Measurements from ENCODE around the gene DEAF1. TPM values are rescaled to one million over a fixed set of nuclear protein-coding genes. Genes with fewer than 3 reads are reported as not detected.
"Not testable (repeated sequence)": the region's sequence is repeated elsewhere in the genome, so short reads cannot be mapped to it uniquely, and the experiment has no call there.

DEAF1 gene
- total and polyA plus RNA-seq, 2 of the 13 experiments (the other 11 are each of a cell fraction or from before 2014, with no cell fraction given) = 22.3 to 29.6 TPM

DNA sequence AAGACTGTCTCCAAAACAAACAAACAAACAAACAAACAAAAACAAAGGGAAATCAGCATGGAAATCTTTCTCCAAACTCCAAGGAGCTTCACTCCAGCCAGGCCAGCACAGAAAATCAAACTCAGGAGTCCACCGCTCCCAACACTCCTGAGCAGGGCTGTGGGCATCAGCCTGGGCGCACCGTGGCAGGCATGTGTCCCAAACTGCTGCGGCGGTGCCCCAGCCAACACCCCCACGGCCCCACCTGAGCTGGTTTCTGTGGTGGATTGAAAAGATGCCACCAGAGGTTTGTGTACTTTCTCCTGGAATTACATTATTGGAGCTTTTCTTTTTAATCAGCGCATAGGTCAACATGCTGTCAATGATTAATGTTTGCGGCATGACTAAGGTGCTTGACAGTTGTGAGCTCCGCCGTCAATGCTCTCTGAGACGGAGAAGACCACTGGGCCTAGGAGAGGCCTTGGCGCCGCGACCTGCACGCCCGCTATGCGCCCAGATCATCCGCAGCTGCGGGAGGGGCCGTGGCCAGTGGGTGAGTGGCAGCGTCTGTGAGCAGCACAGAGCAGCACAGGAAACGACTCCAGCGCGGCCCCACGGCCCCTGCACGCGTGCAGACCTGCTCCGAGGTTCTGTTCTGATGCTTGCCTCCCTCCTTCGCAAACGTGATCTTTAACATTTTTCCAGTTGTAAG, 39.8 kb downstream of the DEAF1 start (continued):
- TF ChIP-seq, protein P1, sequence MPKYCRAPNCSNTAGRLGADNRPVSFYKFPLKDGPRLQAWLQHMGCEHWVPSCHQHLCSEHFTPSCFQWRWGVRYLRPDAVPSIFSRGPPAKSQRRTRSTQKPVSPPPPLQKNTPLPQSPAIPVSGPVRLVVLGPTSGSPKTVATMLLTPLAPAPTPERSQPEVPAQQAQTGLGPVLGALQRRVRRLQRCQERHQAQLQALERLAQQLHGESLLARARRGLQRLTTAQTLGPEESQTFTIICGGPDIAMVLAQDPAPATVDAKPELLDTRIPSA (CRISPR knock-in tag; IDR thresholded peaks at IDR 0.05; ENCODE audit: borderline replicate concordance) = no peak
- TF ChIP-seq ZNF292 (CRISPR knock-in tag; IDR thresholded peaks at IDR 0.05; ENCODE audit: borderline replicate concordance, low read depth) = no peak
- TF ChIP-seq, protein P2, sequence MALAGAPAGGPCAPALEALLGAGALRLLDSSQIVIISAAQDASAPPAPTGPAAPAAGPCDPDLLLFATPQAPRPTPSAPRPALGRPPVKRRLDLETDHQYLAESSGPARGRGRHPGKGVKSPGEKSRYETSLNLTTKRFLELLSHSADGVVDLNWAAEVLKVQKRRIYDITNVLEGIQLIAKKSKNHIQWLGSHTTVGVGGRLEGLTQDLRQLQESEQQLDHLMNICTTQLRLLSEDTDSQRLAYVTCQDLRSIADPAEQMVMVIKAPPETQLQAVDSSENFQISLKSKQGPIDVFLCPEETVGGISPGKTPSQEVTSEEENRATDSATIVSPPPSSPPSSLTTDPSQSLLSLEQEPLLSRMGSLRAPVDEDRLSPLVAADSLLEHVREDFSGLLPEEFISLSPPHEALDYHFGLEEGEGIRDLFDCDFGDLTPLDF (CRISPR knock-in tag; IDR thresholded peaks at IDR 0.05) = no peak
- TF ChIP-seq ISX (CRISPR knock-in tag; conservative IDR thresholded peaks at IDR 0.05) = no peak

DNA sequence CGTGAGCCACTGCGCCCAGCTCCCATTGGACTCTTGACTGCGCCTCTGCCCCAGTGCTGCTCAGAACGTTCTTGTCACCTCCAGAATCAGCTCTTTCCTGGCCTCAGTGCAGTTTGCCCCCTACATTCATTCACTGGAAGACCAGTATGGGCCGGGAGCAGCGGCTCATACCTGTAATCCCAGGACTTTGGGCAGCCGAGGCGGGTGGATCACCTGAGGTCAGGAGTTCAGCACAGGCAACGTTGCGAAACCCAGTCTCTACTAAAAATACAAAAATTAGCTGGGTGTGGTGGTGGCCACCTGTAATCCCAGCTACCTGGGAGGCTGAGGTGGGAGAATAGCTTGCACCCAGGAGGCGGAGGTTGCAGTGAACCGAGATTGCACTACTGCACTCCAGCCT, 40.6 kb downstream of the DEAF1 start:
- intact Hi-C loops (cut with micrococcal nuclease; ENCODE audit: unreplicated experiment) = loop anchor here (10.0 kb wide), 1 partner anchor 50 kb away; the partner anchor contains the start of gene EPS8L2
- BruUV-seq (replicated peaks); FAIRE-seq; in situ Hi-C loops (cut with HindIII; ENCODE audit: extremely low pct_ligation_motif_present, low pct_unique_long_range_greater_than_20kb); H3K9ac ChIP-seq (ENCODE audit: insufficient read depth, low read depth, low read length); H3K79me2 ChIP-seq (ENCODE audit: insufficient read depth, low read length); H3K27me3 ChIP-seq (ENCODE audit: control insufficient read depth in 1 of 2, insufficient read depth in 2 of 2, low read length in 2 of 2); CTCF ChIA-PET (ENCODE audit: low intra/inter-chr PET ratio, low total read pairs); H3K9me3 ChIP-seq (ENCODE audit: low read length); H2AFZ ChIP-seq (ENCODE audit: low read length); H3K4me2 ChIP-seq (ENCODE audit: low read depth, low read length); H3K4me3 ChIP-seq (replicated peaks in 1 of 3; ENCODE audit: insufficient read depth in 1 of 3, low read depth in 2 of 3, low read length in 3 of 3); TF ChIP-seq SOX13 (IDR thresholded peaks at IDR 0.05): not testable (repeated sequence)
- Histone ChIP-seq H3K27ac (ENCODE audit: extremely low read length, insufficient read depth, low read length) (peak overlapping the region; percentile 78), H4K20me1 (ENCODE audit: insufficient read depth, low read length) (peaks cover 13% of the 10 kb centered on the region; the same call in 1 of the 2 replicates), H3K36me3 (replicated peaks in 1 of 2; ENCODE audit: control insufficient read depth in 1 of 2, insufficient read depth in 2 of 2, low read length in 2 of 2) (peaks cover 13 to 26% of the 10 kb centered on the region in 2 experiments; a peak in 4 of 5 replicates), H3K4me1 (ENCODE audit: insufficient read depth, low read length) (peaks cover 47% of the 10 kb centered on the region)
- ATAC-seq = peak; percentile 19
- POLR2A ChIA-PET = interaction anchor here (0.8 to 2.0 kb wide), 9 partner anchors 41 to 155 kb away, joined by 3 to 9 read pairs (median 4); partner anchors contain the start of genes DEAF1, GATD1, PHRF1 and RPLP2
- 59% methylated on average over 11 of the region's 12 CpGs for WGBS (ENCODE audit: low lambda C conversion rate)
- DNase-seq (ENCODE audit: low spot score) = peak; percentile 48
- TF ChIP-seq, protein P3, sequence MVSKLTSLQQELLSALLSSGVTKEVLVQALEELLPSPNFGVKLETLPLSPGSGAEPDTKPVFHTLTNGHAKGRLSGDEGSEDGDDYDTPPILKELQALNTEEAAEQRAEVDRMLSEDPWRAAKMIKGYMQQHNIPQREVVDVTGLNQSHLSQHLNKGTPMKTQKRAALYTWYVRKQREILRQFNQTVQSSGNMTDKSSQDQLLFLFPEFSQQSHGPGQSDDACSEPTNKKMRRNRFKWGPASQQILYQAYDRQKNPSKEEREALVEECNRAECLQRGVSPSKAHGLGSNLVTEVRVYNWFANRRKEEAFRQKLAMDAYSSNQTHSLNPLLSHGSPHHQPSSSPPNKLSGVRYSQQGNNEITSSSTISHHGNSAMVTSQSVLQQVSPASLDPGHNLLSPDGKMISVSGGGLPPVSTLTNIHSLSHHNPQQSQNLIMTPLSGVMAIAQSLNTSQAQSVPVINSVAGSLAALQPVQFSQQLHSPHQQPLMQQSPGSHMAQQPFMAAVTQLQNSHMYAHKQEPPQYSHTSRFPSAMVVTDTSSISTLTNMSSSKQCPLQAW (CRISPR knock-in tag; IDR thresholded peaks at IDR 0.05) = peak; percentile 51; the same call in 1 of the 2 replicates
- peak; percentile 66 for TF ChIP-seq PITX1 (CRISPR knock-in tag; IDR thresholded peaks at IDR 0.05)
- TF ChIP-seq NR2C2 (CRISPR knock-in tag; IDR thresholded peaks at IDR 0.05; ENCODE audit: borderline replicate concordance) = peak; percentile 17; the same call in 1 of the 2 replicates
- peak; percentile 37; the same call in 1 of the 2 replicates for TF ChIP-seq ZNF331 (CRISPR knock-in tag; IDR thresholded peaks at IDR 0.05)
- TF ChIP-seq CEBPG (CRISPR knock-in tag; IDR thresholded peaks at IDR 0.05) = peak; percentile 88
- peak; percentile 59 for TF ChIP-seq ZEB1 (IDR thresholded peaks at IDR 0.05; ENCODE audit: insufficient replicate concordance, low read depth)
- TF ChIP-seq ZNF263 (CRISPR knock-in tag; IDR thresholded peaks at IDR 0.05) = 0 out of 2 replicates have a peak, but pooled peaks have one; percentile 18
- TF ChIP-seq SOX13 (CRISPR knock-in tag; conservative IDR thresholded peaks at IDR 0.05 in 1 of 2, IDR thresholded peaks at IDR 0.05 in 1 of 2) = 0 out of 4 replicates have a peak, but pooled peaks of 1 of the 2 experiments have one; percentile 5
- 0 out of 2 replicates have a peak, but pooled peaks have one; percentile 13 for TF ChIP-seq MED1 (CRISPR knock-in tag; IDR thresholded peaks at IDR 0.05)
- TF ChIP-seq HNF4G (IDR thresholded peaks at IDR 0.05; ENCODE audit: borderline replicate concordance, low read depth, low read length) = peak; percentile 32
- peak; percentile 22; the same call in 1 of the 2 replicates for TF ChIP-seq HNF4G (CRISPR knock-in tag; IDR thresholded peaks at IDR 0.05; ENCODE audit: borderline replicate concordance, low read depth)
- TF ChIP-seq, protein P4, sequence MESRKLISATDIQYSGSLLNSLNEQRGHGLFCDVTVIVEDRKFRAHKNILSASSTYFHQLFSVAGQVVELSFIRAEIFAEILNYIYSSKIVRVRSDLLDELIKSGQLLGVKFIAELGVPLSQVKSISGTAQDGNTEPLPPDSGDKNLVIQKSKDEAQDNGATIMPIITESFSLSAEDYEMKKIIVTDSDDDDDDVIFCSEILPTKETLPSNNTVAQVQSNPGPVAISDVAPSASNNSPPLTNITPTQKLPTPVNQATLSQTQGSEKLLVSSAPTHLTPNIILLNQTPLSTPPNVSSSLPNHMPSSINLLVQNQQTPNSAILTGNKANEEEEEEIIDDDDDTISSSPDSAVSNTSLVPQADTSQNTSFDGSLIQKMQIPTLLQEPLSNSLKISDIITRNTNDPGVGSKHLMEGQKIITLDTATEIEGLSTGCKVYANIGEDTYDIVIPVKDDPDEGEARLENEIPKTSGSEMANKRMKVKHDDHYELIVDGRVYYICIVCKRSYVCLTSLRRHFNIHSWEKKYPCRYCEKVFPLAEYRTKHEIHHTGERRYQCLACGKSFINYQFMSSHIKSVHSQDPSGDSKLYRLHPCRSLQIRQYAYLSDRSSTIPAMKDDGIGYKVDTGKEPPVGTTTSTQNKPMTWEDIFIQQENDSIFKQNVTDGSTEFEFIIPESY (CRISPR knock-in tag; IDR thresholded peaks at IDR 0.05) = peak; percentile 92
